SK-N-SH (cell line): ENCODE results near the gene NELFA.

Experiments used
- EP300 ChIP-seq, 2 experiments: IDR thresholded peaks; 2 replicates each; pipeline versions ENCODE4 v1.4.0 to v1.6.1; 2012; ENCODE audit warnings: borderline replicate concordance in 1 of 2, low read depth in 1 of 2, low read length in 1 of 2
- TF ChIP-seq, protein P1 (sequence below): fragments of 200-600 bp; sonication (generic); IDR thresholded peaks from 2 replicates; pipeline ENCODE4 v1.6.1; 2017; ENCODE audit warnings: antibody characterized with exemption, mild to moderate bottlenecking, moderate library complexity
- TF ChIP-seq, protein P2 (sequence below): IDR thresholded peaks from 2 replicates; pipeline ENCODE4 v1.6.1; 2012; ENCODE audit warnings: mild to moderate bottlenecking, low read depth, low read length, moderate library complexity

DNA sequence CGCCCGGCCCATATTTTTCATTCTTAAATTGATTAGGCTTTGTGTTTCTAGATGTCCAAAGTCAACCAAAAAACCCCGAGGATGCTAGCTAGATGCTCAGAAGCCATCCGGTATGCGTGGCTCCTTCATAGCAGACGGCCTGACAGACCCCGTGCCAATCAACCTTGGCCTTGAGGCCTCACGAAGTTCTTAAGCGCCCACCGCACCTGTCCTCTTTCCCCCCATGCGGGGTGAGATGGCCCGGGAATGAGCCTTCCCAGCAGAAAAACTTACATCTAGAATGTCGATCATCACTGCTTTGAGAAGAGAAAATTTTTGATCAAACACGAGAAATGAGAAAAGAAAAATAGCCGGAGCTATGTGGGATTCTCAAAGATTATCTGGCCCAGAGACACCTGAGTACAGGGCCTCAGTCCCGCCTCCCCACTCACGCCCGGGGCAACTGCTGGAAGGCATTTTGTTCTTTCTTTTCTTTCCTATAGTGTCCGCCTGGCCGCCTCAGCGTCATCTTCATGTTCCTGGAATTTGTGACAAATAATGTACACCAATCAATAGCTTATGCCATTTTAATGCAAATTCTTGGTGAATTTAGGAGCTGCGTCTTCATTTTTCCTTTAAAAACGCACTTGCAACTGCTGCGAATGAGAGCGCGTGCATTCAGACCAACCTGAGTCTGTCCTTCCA, 48.8 kb upstream of the NELFA start:
- TF ChIP-seq, protein P1, sequence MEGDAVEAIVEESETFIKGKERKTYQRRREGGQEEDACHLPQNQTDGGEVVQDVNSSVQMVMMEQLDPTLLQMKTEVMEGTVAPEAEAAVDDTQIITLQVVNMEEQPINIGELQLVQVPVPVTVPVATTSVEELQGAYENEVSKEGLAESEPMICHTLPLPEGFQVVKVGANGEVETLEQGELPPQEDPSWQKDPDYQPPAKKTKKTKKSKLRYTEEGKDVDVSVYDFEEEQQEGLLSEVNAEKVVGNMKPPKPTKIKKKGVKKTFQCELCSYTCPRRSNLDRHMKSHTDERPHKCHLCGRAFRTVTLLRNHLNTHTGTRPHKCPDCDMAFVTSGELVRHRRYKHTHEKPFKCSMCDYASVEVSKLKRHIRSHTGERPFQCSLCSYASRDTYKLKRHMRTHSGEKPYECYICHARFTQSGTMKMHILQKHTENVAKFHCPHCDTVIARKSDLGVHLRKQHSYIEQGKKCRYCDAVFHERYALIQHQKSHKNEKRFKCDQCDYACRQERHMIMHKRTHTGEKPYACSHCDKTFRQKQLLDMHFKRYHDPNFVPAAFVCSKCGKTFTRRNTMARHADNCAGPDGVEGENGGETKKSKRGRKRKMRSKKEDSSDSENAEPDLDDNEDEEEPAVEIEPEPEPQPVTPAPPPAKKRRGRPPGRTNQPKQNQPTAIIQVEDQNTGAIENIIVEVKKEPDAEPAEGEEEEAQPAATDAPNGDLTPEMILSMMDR: no peak
- TF ChIP-seq EP300 (IDR thresholded peaks at IDR 0.05; ENCODE audit: borderline replicate concordance in 1 of 2, low read depth in 1 of 2, low read length in 1 of 2): no peak
- TF ChIP-seq, protein P2, sequence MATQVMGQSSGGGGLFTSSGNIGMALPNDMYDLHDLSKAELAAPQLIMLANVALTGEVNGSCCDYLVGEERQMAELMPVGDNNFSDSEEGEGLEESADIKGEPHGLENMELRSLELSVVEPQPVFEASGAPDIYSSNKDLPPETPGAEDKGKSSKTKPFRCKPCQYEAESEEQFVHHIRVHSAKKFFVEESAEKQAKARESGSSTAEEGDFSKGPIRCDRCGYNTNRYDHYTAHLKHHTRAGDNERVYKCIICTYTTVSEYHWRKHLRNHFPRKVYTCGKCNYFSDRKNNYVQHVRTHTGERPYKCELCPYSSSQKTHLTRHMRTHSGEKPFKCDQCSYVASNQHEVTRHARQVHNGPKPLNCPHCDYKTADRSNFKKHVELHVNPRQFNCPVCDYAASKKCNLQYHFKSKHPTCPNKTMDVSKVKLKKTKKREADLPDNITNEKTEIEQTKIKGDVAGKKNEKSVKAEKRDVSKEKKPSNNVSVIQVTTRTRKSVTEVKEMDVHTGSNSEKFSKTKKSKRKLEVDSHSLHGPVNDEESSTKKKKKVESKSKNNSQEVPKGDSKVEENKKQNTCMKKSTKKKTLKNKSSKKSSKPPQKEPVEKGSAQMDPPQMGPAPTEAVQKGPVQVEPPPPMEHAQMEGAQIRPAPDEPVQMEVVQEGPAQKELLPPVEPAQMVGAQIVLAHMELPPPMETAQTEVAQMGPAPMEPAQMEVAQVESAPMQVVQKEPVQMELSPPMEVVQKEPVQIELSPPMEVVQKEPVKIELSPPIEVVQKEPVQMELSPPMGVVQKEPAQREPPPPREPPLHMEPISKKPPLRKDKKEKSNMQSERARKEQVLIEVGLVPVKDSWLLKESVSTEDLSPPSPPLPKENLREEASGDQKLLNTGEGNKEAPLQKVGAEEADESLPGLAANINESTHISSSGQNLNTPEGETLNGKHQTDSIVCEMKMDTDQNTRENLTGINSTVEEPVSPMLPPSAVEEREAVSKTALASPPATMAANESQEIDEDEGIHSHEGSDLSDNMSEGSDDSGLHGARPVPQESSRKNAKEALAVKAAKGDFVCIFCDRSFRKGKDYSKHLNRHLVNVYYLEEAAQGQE: no peak
